ENCODE measurements around the gene MALRD1.

The MALRD1 gene

GRCh38 chr10:19579761-19580545, 531.4 kb downstream of the MALRD1 start:
- DNase-seq: no peak

- DNase-seq: no peak
Observed at GRCh38 chr10:19580691-19581090, 532.1 kb downstream of the MALRD1 start.

GRCh38 chr10:19588608-19589007, 540.0 kb downstream of the MALRD1 start:
- DNase-seq: no peak

- DNase-seq: no peak
Observed at GRCh38 chr10:19592276-19592675, 543.7 kb downstream of the MALRD1 start.

GRCh38 chr10:19595212-19595845, 546.7 kb downstream of the MALRD1 start:
- DNase-seq: no peak

GRCh38 chr10:19605806-19606205, 557.2 kb downstream of the MALRD1 start:
- DNase-seq: no peak

GRCh38 chr10:19606968-19607367, 558.4 kb downstream of the MALRD1 start:
- no peak for DNase-seq

- DNase-seq: no peak
Observed at GRCh38 chr10:19611775-19612174, 563.2 kb downstream of the MALRD1 start.

GRCh38 chr10:19616966-19617365, 568.4 kb downstream of the MALRD1 start:
- no peak for DNase-seq

GRCh38 chr10:19620811-19621210, 572.2 kb downstream of the MALRD1 start:
- DNase-seq: no peak

- no peak for DNase-seq
Observed at GRCh38 chr10:19623321-19623720, 574.7 kb downstream of the MALRD1 start.

GRCh38 chr10:19626156-19626555, 577.6 kb downstream of the MALRD1 start:
- no peak for DNase-seq

- DNase-seq: no peak
Observed at GRCh38 chr10:19628767-19629560, 580.4 kb downstream of the MALRD1 start.

GRCh38 chr10:19629567-19629966, 581.0 kb downstream of the MALRD1 start:
- no peak for DNase-seq

GRCh38 chr10:19634163-19634562, 585.6 kb downstream of the MALRD1 start:
- DNase-seq: no peak

- no peak for DNase-seq
Observed at GRCh38 chr10:19638182-19638895, 589.7 kb downstream of the MALRD1 start.

- DNase-seq: no peak
Observed at GRCh38 chr10:19638896-19639233, 590.3 kb downstream of the MALRD1 start.

- DNase-seq: no peak
Observed at GRCh38 chr10:19640566-19641263, 592.1 kb downstream of the MALRD1 start.

- DNase-seq: no peak
Observed at GRCh38 chr10:19651549-19651948, 602.9 kb downstream of the MALRD1 start.

- no peak for DNase-seq
Observed at GRCh38 chr10:19652750-19653149, 604.1 kb downstream of the MALRD1 start.

- DNase-seq: no peak
Observed at GRCh38 chr10:19653931-19654330, 605.3 kb downstream of the MALRD1 start.

GRCh38 chr10:19654576-19654975, 606.0 kb downstream of the MALRD1 start:
- no peak for DNase-seq

Measured in activated gamma-delta T cell treated with Interleukin-2 at 50 U/mL for 16 hours (primary cell).